ENCODE measurements around the gene BOC. TPM values are rescaled to one million over a fixed set of nuclear protein-coding genes. Genes with fewer than 3 reads are reported as not detected.

BOC gene
- total RNA-seq, 6 experiments from 2014 or later, result 7.0 to 15.1 (median 13.2) TPM

DNA sequence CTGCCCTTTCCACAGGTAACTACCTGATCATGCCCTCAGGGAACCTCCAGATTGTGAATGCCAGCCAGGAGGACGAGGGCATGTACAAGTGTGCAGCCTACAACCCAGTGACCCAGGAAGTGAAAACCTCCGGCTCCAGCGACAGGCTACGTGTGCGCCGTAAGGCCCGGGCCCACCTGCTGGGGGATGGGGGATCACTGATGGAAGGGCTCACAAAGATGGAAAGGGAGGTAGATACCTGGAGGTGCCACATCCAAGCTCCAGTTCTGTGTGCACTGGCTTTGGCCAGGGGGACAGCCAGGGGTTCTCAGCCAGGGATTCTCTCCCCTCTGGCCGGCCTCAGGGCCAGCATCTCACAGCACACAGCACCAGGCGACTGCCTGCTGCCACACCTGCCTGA lies 59.4 kb downstream of the BOC start:
- H3K27ac Mint-ChIP-seq, result no peak overlapping the region
- H3K36me3 Mint-ChIP-seq (ENCODE audit: low read depth), result no peaks in the 10 kb centered on the region
- peaks cover 12% of the 10 kb centered on the region for H3K4me1 Mint-ChIP-seq (ENCODE audit: low read depth)
- no peaks in the 10 kb centered on the region for H3K9me3 Mint-ChIP-seq
- H3K27me3 Mint-ChIP-seq (ENCODE audit: insufficient read depth), result peaks cover 3% of the 10 kb centered on the region; the same call in 1 of the 2 replicates
- TF ChIP-seq, protein P1, sequence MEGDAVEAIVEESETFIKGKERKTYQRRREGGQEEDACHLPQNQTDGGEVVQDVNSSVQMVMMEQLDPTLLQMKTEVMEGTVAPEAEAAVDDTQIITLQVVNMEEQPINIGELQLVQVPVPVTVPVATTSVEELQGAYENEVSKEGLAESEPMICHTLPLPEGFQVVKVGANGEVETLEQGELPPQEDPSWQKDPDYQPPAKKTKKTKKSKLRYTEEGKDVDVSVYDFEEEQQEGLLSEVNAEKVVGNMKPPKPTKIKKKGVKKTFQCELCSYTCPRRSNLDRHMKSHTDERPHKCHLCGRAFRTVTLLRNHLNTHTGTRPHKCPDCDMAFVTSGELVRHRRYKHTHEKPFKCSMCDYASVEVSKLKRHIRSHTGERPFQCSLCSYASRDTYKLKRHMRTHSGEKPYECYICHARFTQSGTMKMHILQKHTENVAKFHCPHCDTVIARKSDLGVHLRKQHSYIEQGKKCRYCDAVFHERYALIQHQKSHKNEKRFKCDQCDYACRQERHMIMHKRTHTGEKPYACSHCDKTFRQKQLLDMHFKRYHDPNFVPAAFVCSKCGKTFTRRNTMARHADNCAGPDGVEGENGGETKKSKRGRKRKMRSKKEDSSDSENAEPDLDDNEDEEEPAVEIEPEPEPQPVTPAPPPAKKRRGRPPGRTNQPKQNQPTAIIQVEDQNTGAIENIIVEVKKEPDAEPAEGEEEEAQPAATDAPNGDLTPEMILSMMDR (IDR thresholded peaks at IDR 0.05), result no peak
- DNase-seq, result no peak
- H3K4me3 Mint-ChIP-seq, result no peak overlapping the region

GRCh38 chr3:113271189-113271588 lies 59.8 kb downstream of the BOC start:
- DNase-seq, result no peak
- Mint-ChIP-seq H3K4me1 (ENCODE audit: low read depth) (peaks cover 16% of the 10 kb centered on the region), H3K9me3 (no peaks in the 10 kb centered on the region), H3K27me3 (ENCODE audit: insufficient read depth) (peaks cover 3% of the 10 kb centered on the region), H3K36me3 (ENCODE audit: low read depth) (no peaks in the 10 kb centered on the region), H3K4me3 (no peak overlapping the region), H3K27ac (no peak overlapping the region)
- TF ChIP-seq, protein P1 (IDR thresholded peaks at IDR 0.05), result no peak

DNA sequence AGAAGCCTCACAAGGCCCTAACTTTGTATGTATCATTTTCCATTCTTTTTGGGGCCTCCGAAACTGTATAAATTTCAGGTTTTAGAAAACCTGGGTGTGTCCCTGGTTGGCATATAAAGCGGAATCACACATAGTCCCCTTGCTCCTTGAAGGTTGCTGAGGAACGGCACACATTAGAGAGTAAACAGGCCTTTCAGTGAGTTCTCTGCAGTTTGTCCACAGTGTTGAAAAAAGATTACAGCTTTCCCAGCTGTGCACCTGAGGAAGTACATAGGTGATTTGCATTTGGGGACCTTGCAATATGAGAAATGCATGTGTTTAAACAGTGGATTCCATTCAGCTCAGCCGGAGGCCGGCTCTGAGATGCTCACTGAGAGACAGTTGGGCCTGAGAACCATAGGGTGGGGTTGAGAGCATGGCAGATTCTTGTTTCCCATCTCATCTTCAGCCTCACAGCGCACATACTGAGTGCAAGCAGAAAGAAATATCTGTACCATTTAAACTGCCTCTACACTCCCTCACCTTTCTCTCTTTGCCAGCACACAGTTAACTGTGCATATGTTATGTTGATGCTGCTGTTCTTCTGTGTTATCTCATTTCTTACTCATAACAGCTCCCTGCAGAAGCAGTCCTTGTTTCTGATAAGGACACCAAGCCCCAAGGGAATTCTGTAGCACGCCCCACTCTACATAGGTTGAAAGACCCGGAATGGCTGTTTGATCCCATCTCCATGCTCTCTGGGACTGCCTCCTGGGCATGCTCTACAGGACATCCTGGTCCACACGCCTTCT lies 60.4 kb downstream of the BOC start:
- TF ChIP-seq, protein P1 (IDR thresholded peaks at IDR 0.05), result no peak
- Mint-ChIP-seq H3K4me3 (no peak overlapping the region), H3K27ac (no peak overlapping the region), H3K9me3 (no peaks in the 10 kb centered on the region), H3K4me1 (ENCODE audit: low read depth) (peaks cover 22% of the 10 kb centered on the region), H3K36me3 (ENCODE audit: low read depth) (no peaks in the 10 kb centered on the region), H3K27me3 (ENCODE audit: insufficient read depth) (peaks cover 3% of the 10 kb centered on the region)
- no peak for DNase-seq

DNA sequence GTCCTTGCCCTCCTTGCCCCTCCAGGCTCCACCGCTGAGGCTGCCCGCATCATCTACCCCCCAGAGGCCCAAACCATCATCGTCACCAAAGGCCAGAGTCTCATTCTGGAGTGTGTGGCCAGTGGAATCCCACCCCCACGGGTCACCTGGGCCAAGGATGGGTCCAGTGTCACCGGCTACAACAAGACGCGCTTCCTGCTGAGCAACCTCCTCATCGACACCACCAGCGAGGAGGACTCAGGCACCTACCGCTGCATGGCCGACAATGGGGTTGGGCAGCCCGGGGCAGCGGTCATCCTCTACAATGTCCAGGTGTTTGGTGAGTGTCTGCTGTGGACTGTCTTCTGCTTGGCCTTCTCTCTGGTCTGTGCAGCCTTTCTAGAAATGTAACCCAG lies 61.0 kb downstream of the BOC start:
- H3K4me1 Mint-ChIP-seq (ENCODE audit: low read depth), result peaks cover 28% of the 10 kb centered on the region
- H3K4me3 Mint-ChIP-seq, result no peak overlapping the region
- peaks cover 3% of the 10 kb centered on the region for H3K27me3 Mint-ChIP-seq (ENCODE audit: insufficient read depth)
- TF ChIP-seq, protein P1 (IDR thresholded peaks at IDR 0.05), result no peak
- no peak for DNase-seq
- no peak overlapping the region for H3K27ac Mint-ChIP-seq
- no peaks in the 10 kb centered on the region for H3K9me3 Mint-ChIP-seq
- H3K36me3 Mint-ChIP-seq (ENCODE audit: low read depth), result no peaks in the 10 kb centered on the region

DNA sequence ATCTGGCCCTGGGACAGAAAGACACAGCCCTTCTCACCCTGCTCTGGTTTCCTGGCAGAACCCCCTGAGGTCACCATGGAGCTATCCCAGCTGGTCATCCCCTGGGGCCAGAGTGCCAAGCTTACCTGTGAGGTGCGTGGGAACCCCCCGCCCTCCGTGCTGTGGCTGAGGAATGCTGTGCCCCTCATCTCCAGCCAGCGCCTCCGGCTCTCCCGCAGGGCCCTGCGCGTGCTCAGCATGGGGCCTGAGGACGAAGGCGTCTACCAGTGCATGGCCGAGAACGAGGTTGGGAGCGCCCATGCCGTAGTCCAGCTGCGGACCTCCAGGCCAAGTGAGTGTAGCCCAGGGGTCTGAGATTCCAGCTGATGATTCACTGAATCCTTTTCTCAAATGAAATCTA lies 61.7 kb downstream of the BOC start:
- no peak overlapping the region for H3K4me3 Mint-ChIP-seq
- TF ChIP-seq, protein P1 (IDR thresholded peaks at IDR 0.05), result no peak
- no peaks in the 10 kb centered on the region for H3K9me3 Mint-ChIP-seq
- H3K27me3 Mint-ChIP-seq (ENCODE audit: insufficient read depth), result peaks cover 3% of the 10 kb centered on the region
- DNase-seq, result no peak
- peaks cover 31% of the 10 kb centered on the region for H3K4me1 Mint-ChIP-seq (ENCODE audit: low read depth)
- H3K27ac Mint-ChIP-seq, result no peak overlapping the region
- no peaks in the 10 kb centered on the region for H3K36me3 Mint-ChIP-seq (ENCODE audit: low read depth)
